Astrocyte of the hippocampus (primary cell): ENCODE data around the gene COL7A1.
"Not testable (repeated sequence)": the region's sequence is repeated elsewhere in the genome, so short reads cannot be mapped to it uniquely, and the experiment has no call there.

Source experiments
- DNase-seq: peaks from one replicate; pipeline ENCODE4 v3.0.0; 2011; ENCODE audit warnings: low read depth, low spot score

Gene COL7A1

GRCh38 chr3:48544141-48544540, 51.0 kb downstream of the COL7A1 start:
- no peak for DNase-seq

- no peak for DNase-seq
Observed at GRCh38 chr3:48543271-48543866, 51.8 kb downstream of the COL7A1 start.

DNA sequence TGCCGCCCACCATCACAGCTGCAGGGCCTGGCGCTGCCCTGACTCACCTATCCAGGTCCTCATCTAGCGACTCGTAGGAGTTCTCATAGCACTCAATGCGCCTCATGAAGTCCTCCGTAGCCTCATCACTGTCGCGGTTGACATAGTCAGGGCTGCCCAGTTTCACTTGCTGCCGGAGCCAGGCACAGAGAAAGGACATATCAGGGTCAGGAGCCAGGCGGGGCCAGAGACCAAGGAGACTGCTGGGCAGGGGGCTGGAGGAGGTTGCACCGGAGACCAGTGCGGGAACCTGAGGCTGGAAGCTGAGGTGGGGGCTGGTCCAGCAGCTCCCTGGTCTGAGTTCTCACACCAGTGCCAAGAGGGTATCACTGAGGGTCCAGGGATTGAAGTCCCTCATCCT, 56.7 kb downstream of the COL7A1 start:
- no peak for DNase-seq

DNA sequence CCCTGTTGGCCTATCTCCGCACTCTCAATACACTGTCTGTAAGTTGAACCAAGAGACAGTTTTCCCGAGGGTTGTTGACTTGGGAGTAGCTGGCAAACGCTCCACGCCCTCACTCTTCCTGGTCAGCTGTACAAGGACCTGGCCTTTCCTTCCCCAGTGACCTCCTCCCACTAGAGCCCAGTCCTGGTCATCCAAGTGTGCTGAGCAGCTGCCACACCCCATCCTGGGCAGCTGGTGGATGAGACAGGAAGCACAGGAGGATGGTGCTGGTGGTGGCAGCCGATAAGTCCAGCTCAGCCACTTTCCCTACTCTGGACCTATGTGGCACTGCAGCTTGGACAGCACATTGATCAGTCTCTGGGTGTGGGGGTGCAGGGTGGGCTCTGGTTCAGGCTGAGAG, 58.3 kb downstream of the COL7A1 start:
- DNase-seq = no peak

- no peak for DNase-seq
Observed at GRCh38 chr3:48536116-48536515, 59.0 kb downstream of the COL7A1 start.

- no peak for DNase-seq
Observed at GRCh38 chr3:48535578-48535977, 59.6 kb downstream of the COL7A1 start.

DNA sequence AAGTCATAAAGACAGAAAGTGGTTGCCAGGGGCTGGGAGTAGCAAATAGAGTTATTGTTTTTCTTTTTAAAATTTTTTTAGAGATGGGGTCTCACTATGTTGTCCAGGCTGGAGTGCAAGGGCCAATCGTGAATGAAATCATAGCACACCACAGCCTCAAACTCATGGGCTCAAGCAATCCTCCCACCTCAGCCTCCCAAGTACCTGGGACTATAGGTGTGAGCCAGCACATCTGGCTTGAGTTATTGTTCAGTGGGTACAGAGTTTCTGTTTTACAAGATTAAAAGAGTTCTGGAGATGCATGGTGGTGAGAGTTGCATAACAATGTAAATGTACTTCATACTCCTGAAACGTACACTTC, 62.2 kb downstream of the COL7A1 start:
- no peak for DNase-seq

DNA sequence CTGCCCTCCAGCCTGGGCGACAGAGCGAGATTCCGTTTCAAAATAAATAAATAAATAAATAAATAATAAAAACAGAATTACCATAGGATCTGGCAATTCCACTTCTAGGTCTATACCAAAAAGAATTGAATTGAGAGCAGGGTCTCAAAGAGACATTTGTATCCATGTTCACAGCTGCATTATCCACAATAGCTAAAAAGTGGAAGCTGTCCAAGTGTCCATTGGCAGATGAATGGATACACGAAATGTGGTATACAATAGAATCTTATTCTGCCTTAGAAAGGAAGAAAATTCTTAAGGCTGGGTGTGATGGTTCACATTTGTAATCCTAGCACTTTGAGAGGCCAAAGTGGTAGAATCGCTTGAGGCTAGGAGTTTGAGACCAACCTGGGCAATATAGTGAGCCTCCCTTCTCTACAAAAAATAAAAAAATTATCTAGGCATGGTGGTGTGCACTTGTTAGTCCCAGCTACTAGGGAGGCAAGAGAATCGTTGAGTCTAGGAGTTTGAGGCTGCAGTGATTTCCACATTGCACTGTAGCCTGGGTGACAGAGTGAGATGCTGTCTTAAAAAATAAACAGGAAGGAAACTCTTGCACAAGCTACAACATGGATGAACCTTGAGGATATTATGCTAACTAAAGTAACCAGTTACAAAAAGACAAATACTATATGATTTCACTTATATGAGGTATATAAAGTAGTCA, 62.7 kb downstream of the COL7A1 start:
- no peak for DNase-seq

DNA sequence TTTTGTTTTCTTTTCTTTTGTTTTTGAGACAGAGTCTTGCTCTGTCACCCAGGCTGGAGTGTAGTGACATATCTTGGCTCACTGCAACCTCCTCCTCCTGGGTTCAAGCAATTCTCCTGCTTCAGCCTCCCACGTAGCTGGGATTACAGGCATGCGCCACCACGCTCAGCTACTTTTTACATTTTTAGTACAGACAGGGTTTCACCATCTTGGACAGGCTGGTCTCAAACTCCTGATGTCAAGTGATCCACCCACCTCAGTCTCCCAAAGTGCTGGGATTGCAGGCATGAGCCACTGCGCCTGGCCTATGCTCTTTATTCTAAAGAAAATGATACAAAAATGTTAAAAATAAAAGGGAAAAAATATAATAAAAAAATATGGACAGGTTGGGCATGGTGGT, 64.4 kb downstream of the COL7A1 start:
- DNase-seq = not testable (repeated sequence)

- no peak for DNase-seq
Observed at GRCh38 chr3:48528754-48529153, 66.4 kb downstream of the COL7A1 start.

DNA sequence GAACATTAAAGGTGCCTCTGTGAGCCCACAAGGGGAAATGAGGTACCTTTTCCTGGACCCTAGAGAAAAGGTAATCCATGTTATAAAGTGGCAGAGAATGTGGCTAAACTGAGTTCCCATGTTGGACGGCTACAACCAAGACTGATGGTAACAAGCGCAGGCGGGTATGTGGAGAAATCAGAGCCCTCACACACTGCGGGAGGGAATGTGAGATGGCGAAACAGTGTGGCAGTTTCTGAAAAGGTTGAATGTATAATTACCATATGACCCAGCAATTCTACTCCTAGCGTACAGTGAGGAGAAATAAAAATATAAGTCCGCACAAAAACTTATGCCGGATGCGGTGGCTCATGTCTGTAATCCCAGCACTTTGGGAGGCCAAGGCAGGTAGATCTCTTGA, 67.1 kb downstream of the COL7A1 start:
- no peak for DNase-seq

- no peak for DNase-seq
Observed at GRCh38 chr3:48524970-48525369, 70.2 kb downstream of the COL7A1 start.

- no peak for DNase-seq
Observed at GRCh38 chr3:48521635-48522034, 73.5 kb downstream of the COL7A1 start.

DNA sequence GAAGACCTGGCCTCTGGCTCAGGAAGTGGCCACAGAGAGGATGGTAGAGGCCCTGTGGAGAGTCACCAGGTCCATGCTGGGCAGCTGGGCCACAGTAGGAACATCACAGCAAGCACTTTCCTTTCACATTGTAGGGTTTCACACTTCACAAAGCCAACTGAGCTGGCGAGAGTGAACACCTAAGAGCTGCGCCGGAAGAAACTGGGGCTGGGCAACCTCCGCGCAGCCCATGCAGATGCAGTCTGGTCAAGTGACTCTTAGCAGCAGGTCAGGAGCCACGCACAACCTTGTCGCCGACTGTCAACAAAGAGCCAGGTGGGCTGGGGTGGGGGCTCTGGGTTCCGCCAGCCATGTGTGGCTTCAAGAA, 75.9 kb downstream of the COL7A1 start:
- no peak for DNase-seq

DNA sequence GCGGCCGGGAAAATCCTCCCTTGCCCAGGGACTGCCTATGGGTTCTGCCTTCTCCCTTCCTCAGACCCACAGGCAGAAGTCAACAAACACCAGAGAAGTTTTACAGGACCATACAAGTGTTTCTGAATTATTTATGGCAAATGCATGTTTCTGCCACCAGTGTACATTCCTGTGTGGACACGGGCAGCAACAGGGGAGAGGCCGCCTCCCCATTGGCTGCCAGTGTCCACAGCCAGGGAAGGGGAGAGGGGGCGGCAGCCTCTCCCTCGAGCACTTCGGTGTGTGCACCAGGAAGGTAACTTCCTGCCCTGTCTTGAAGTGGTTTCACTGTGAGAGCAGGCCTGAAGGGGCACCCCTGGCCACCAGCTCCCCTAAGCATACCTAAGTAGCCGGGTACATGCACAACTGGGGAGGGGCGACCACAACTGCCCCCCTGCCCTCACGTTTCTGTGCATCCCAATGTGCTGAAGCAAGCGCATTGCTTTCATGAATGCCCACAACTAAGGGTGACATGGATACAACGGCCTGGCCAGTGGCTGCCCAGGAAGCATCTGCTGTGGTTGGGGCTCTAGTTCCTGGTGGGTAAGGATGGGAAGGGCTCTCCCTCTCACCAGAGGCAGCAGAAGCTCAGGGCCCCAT, 76.4 kb downstream of the COL7A1 start:
- DNase-seq = no peak

- no peak for DNase-seq
Observed at GRCh38 chr3:48518069-48518468, 77.1 kb downstream of the COL7A1 start.

DNA sequence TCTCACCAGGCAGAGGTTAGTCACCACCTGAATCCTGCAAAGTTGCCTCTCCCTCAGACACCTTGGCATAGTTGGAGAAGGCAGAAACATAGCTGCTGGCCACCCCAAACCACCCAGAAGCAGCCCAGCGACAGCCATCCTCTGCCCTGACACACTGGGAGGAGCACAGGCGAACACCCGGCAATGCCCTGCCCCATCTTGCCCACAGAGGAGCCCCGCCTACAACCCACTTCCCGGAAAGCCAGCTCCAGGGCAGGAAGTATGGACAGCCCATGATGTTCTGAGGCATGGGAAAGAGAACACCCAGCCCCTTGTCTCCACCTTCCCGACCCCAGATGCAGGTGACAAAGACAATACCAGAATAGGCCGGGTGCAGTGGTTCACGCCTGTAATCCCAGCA, 78.6 kb downstream of the COL7A1 start:
- DNase-seq = no peak

GRCh38 chr3:48514431-48515227, 80.5 kb downstream of the COL7A1 start:
- DNase-seq = no peak
